LNCaP clone FGC (cell line): Measurements from ENCODE around the gene ZNF3.
"Not testable (repeated sequence)": the region's sequence is repeated elsewhere in the genome, so short reads cannot be mapped to it uniquely, and the experiment has no call there.

Experiments
- DNase-seq: peaks from one replicate; pipeline ENCODE4 v3.0.0-alpha.2; 2011; ENCODE audit warnings: low read depth
- H3K4me3 ChIP-seq: 2 replicates; pipeline ENCODE4 v1.5.1; 2011; ENCODE audit warnings: mild to moderate bottlenecking, low read depth, low read length, control low read depth
- CTCF ChIP-seq: IDR thresholded peaks from 2 replicates; pipeline ENCODE4 v1.5.1; 2012; ENCODE audit warnings: mild to moderate bottlenecking; ENCODE audit not compliant: control insufficient read depth, insufficient read depth; ENCODE audit errors: extremely low read depth

The ZNF3 gene

GRCh38 chr7:100081535-100082102 is at the start of gene ZNF3:
TSS of gene ZNF3 (minus strand) at chr7:100081723. CDS start at chr7:100077357, 4,366 bp downstream.
- DNase-seq = peak; percentile 98
- TF ChIP-seq CTCF = peak; percentile 98
- peak within 1 kb of the TSS; percentile 86 for H3K4me3 ChIP-seq

GRCh38 chr7:100130608-100131453 is 49.3 kb upstream of the ZNF3 start:
- peak; percentile 70 for TF ChIP-seq CTCF
- no peak for DNase-seq
- no peak overlapping the region for H3K4me3 ChIP-seq

- not testable (repeated sequence) for DNase-seq, H3K4me3 ChIP-seq
Measured at GRCh38 chr7:100130220-100130607, 48.7 kb upstream of the ZNF3 start.

GRCh38 chr7:100128637-100128963 is 47.1 kb upstream of the ZNF3 start:
- H3K4me3 ChIP-seq = no peak overlapping the region; the same call in 1 of the 2 replicates
- DNase-seq = no peak
- TF ChIP-seq CTCF = no peak

GRCh38 chr7:100127866-100128636 is 46.5 kb upstream of the ZNF3 start:
- H3K4me3 ChIP-seq = peak overlapping the region; percentile 90
- no peak for TF ChIP-seq CTCF
- no peak for DNase-seq

GRCh38 chr7:100126931-100127865 is 45.7 kb upstream of the ZNF3 start, which contains the start of gene MBLAC1:
TSS of gene MBLAC1 (plus strand) at chr7:100126967. CDS start at chr7:100127396, 429 bp downstream.
- peak within 1 kb of the TSS; percentile 90 for H3K4me3 ChIP-seq
- no peak for TF ChIP-seq CTCF
- DNase-seq = peak; percentile 73
